ENCODE measurements around the gene ZNRF2. TPM values are rescaled to one million over a fixed set of nuclear protein-coding genes. Genes with fewer than 3 reads are reported as not detected.

ZNRF2 gene
- total and polyA plus RNA-seq, 2 donors (not counting 3 experiments of a cell fraction or from before 2014, with no cell fraction given): 1.4 to 5.9 TPM

- POLR2A ChIA-PET: no interaction called here
- Histone ChIP-seq H3K9me3 (replicated peaks; ENCODE audit: control insufficient read depth, insufficient read depth, low read length) (no peaks in the 10 kb centered on the region), H3K4me2 (ENCODE audit: insufficient read depth, low read length) (no peak overlapping the region), H3K4me3 (replicated peaks in 1 of 3; ENCODE audit: insufficient read depth in 1 of 3, low read depth in 1 of 3, low read length in 3 of 3) (no peak overlapping the region), H2AFZ (ENCODE audit: low read depth, low read length) (no peak overlapping the region), H3K79me2 (ENCODE audit: control insufficient read depth, insufficient read depth, low read length) (no peaks in the 10 kb centered on the region), H3K4me1 (ENCODE audit: control insufficient read depth, extremely low read depth, insufficient read depth, low read length) (no peaks in the 10 kb centered on the region), H3K9me1 (replicated peaks; ENCODE audit: control insufficient read depth, extremely low read depth, insufficient read depth, low read length) (no peaks in the 10 kb centered on the region), H3K36me3 (ENCODE audit: control insufficient read depth in 2 of 2, extremely low read depth in 1 of 2, insufficient read depth in 2 of 2, low read length in 2 of 2) (no peaks in the 10 kb centered on the region), H3K27ac (ENCODE audit: insufficient read depth, low read depth, low read length) (no peak overlapping the region), H3K9ac (replicated peaks; ENCODE audit: extremely low read depth, insufficient read depth, low read length) (no peak overlapping the region), H4K20me1 (replicated peaks; ENCODE audit: control insufficient read depth, extremely low read depth, insufficient read depth, low read length) (no peaks in the 10 kb centered on the region), H3K27me3 (ENCODE audit: control insufficient read depth in 2 of 2, insufficient read depth in 2 of 2, low read length in 2 of 2) (peaks cover 7 to 11% of the 10 kb centered on the region in 2 experiments)
- no TSS peak for BruUV-seq (replicated peaks)
- TF ChIP-seq MAX (IDR thresholded peaks at IDR 0.05; ENCODE audit: insufficient read depth, insufficient read length) (no peak), CTCF (IDR thresholded peaks at IDR 0.05; ENCODE audit: extremely low read depth in 1 of 2, insufficient read depth in 1 of 2, low read depth in 1 of 2, low read length in 2 of 2) (no peak), JUN (IDR thresholded peaks at IDR 0.05; ENCODE audit: borderline replicate concordance, insufficient read depth, insufficient read length, low read depth) (no peak), GATA2 (IDR thresholded peaks at IDR 0.05; ENCODE audit: insufficient read depth, insufficient read length, low read depth, low read length) (no peak), MYC (IDR thresholded peaks at IDR 0.05; ENCODE audit: low read depth, low read length) (no peak), FOS (IDR thresholded peaks at IDR 0.05; ENCODE audit: borderline replicate concordance, insufficient read depth, low read length) (no peak), POLR2A (IDR thresholded peaks at IDR 0.05; ENCODE audit: low read depth, low read length) (no peak), POLR2AphosphoS5 (IDR thresholded peaks at IDR 0.05; ENCODE audit: insufficient read depth, low read depth, low read length) (no peak), EZH2 (IDR thresholded peaks at IDR 0.05; ENCODE audit: borderline replicate concordance, low read depth, low read length, severe bottlenecking) (no peak)
- CTCF ChIA-PET: interaction anchor here (1.0 kb wide), 1 partner anchor 290 kb away, joined by 3 read pairs; no protein-coding TSS in a partner anchor
- intact Hi-C loops (cut with micrococcal nuclease): no loop called here
- FAIRE-seq: no peak
- dilution Hi-C loops (cut with MboI; ENCODE audit: extremely low pct_ligation_motif_present, low sequenced_read_pairs): no loop called here
- DNase-seq (ENCODE audit: low read depth, low spot score): no peak
Observed at GRCh38 chr7:30273552-30273951, 10.8 kb upstream of the ZNRF2 start.

All from endothelial cell of umbilical vein (primary cell).